ENCODE results near the gene LDHB.

GRCh38 chr12:21602774-21603173, 54.9 kb downstream of the LDHB start:
- no peak for TF ChIP-seq POLR2A (IDR thresholded peaks at IDR 0.05; ENCODE audit: extremely low read depth, insufficient read length)
- TF ChIP-seq CTCF (IDR thresholded peaks at IDR 0.05; ENCODE audit: low read depth, low read length), result no peak

Data from NB4 (cell line).